GM12878 (cell line): ENCODE results near the gene CHKA.

Experiments used
- HDAC2 ChIP-seq: fragments of 200-600 bp; sonication (generic); IDR thresholded peaks from 2 replicates; pipeline ENCODE4 v1.6.1; 2017
- POLR2A ChIP-seq: IDR thresholded peaks from 2 replicates; pipeline ENCODE4 v1.6.1; 2011; ENCODE audit warnings: low read depth, mild to moderate bottlenecking, low read length
- PRDM15 ChIP-seq: fragments of 450-650 bp; formaldehyde crosslinking; IDR thresholded peaks from 2 replicates; pipeline ENCODE4 v1.4.0; 2020; ENCODE audit warnings: mild to moderate bottlenecking, moderate library complexity
- USF1 ChIP-seq: IDR thresholded peaks from 2 replicates; pipeline ENCODE4 v1.6.1; 2011; ENCODE audit warnings: borderline replicate concordance, low read depth, mild to moderate bottlenecking, moderate library complexity, mixed read lengths, low read length; ENCODE audit not compliant: insufficient read depth; ENCODE audit errors: extremely low read length
- ZSCAN29 ChIP-seq: fragments of 450-650 bp; IDR thresholded peaks from 2 replicates; pipeline ENCODE4 v1.6.1; 2017; ENCODE audit warnings: mild to moderate bottlenecking, moderate library complexity
- TF ChIP-seq, protein P1 (sequence below): IDR thresholded peaks from 2 replicates; pipeline ENCODE4 v1.6.1; 2012; ENCODE audit warnings: low read length, inconsistent platforms
- TF ChIP-seq, protein P2 (sequence below), 3 experiments: IDR thresholded peaks in 2 of 3; conservative IDR thresholded peaks in 1 of 3; 2 replicates each; pipeline ENCODE4 v1.5.1; 2011; ENCODE audit warnings: low read depth in 3 of 3, low read length in 3 of 3, mild to moderate bottlenecking in 3 of 3, control low read depth in 2 of 3, moderate library complexity in 2 of 3, inconsistent platforms in 1 of 3, mixed read lengths in 1 of 3; ENCODE audit not compliant: control insufficient read depth in 2 of 3, insufficient read depth in 1 of 3; ENCODE audit errors: extremely low read depth in 1 of 3

DNA sequence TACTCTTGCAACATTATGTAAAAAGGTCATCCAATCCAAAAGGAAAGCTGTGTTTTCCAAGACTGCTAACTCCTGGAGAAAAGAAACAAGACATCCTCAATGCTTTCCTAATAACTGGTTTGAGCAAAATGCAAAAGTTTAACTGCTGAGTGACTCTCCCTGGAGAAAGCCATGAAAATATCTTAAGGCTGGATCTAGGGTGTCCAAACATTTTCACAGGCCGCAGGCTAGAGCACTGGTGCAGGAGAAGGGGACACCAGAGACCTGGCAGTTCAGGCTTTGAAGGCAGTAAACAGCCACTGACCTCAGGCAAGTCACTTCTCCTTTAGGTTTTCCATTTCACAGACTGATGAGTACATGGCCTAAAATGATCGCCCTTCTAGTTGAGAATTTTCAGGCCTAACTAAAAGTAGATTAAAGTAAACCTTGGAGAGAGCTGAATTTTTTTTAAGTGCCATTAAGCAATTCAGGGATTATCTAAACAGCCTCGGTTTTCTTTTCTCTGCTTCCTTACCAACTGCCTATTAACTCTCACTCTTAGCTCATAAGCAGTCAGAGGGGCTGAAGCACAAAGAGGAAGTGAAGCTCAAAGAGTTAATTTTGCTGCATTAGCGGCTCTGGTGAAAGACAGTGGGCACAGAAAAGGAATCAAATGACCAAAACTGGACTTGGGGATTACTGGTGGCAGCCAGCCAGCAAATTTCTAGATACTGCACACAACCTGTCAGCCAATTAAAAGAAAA, 2.3 kb downstream of the CHKA start:
- TF ChIP-seq, protein P1, sequence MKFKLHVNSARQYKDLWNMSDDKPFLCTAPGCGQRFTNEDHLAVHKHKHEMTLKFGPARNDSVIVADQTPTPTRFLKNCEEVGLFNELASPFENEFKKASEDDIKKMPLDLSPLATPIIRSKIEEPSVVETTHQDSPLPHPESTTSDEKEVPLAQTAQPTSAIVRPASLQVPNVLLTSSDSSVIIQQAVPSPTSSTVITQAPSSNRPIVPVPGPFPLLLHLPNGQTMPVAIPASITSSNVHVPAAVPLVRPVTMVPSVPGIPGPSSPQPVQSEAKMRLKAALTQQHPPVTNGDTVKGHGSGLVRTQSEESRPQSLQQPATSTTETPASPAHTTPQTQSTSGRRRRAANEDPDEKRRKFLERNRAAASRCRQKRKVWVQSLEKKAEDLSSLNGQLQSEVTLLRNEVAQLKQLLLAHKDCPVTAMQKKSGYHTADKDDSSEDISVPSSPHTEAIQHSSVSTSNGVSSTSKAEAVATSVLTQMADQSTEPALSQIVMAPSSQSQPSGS, result peak; percentile 19; the same call in 1 of the 2 replicates
- TF ChIP-seq, protein P2, sequence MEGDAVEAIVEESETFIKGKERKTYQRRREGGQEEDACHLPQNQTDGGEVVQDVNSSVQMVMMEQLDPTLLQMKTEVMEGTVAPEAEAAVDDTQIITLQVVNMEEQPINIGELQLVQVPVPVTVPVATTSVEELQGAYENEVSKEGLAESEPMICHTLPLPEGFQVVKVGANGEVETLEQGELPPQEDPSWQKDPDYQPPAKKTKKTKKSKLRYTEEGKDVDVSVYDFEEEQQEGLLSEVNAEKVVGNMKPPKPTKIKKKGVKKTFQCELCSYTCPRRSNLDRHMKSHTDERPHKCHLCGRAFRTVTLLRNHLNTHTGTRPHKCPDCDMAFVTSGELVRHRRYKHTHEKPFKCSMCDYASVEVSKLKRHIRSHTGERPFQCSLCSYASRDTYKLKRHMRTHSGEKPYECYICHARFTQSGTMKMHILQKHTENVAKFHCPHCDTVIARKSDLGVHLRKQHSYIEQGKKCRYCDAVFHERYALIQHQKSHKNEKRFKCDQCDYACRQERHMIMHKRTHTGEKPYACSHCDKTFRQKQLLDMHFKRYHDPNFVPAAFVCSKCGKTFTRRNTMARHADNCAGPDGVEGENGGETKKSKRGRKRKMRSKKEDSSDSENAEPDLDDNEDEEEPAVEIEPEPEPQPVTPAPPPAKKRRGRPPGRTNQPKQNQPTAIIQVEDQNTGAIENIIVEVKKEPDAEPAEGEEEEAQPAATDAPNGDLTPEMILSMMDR (IDR thresholded peaks at IDR 0.05 in 2 of 3, conservative IDR thresholded peaks at IDR 0.05 in 1 of 3; ENCODE audit: control insufficient read depth in 2 of 3, extremely low read depth in 1 of 3, insufficient read depth in 1 of 3, low read depth in 3 of 3, low read length in 3 of 3), result no peak
- no peak for TF ChIP-seq ZSCAN29
- no peak for TF ChIP-seq USF1
- TF ChIP-seq POLR2A, result no peak
- TF ChIP-seq PRDM15, result no peak
- TF ChIP-seq HDAC2, result no peak
